Keratinocyte (primary cell): ENCODE measurements around the gene STAC2. TPM values are rescaled to one million over a fixed set of nuclear protein-coding genes. Genes with fewer than 3 reads are reported as not detected.
"Not testable (repeated sequence)": the region's sequence is repeated elsewhere in the genome, so short reads cannot be mapped to it uniquely, and the experiment has no call there.

Experiments
- DNase-seq: peaks from one replicate; pipeline ENCODE4 v3.0.0-alpha.2; 2011; ENCODE audit warnings: low read depth, missing footprints, low spot score
- FAIRE-seq: peaks from 2 replicates; lab custom pipeline; 2011; peaks lifted over from hg19 to GRCh38; lab: Jason Lieb, UNC
- H2AFZ ChIP-seq: 2 replicates; pipeline ENCODE4 v1.6.0; 2012; ENCODE audit warnings: low read length, control low read depth, inconsistent platforms; ENCODE audit not compliant: control insufficient read depth
- H3K27ac ChIP-seq: 2 replicates; pipeline ENCODE4 v1.5.1; 2011; ENCODE audit warnings: low read length; ENCODE audit not compliant: control insufficient read depth, insufficient read depth
- H3K27me3 ChIP-seq: 3 replicates; pipeline ENCODE4 v1.6.0; 2011; ENCODE audit warnings: low read length; ENCODE audit not compliant: control insufficient read depth, insufficient read depth; ENCODE audit errors: extremely low read depth
- H3K36me3 ChIP-seq, 2 experiments: 2 replicates in 1 of 2; 3 replicates in 1 of 2; pipeline ENCODE4 v1.5.1; 2011; ENCODE audit warnings: low read length in 2 of 2, mild to moderate bottlenecking in 1 of 2; ENCODE audit not compliant: control insufficient read depth in 2 of 2, insufficient read depth in 2 of 2; ENCODE audit errors: extremely low read depth in 1 of 2
- H3K4me1 ChIP-seq: 3 replicates; pipeline ENCODE4 v1.5.1; 2011; ENCODE audit warnings: low read length; ENCODE audit not compliant: control insufficient read depth, insufficient read depth; ENCODE audit errors: extremely low read depth
- H3K4me2 ChIP-seq: 3 replicates; pipeline ENCODE4 v1.6.0; 2011; ENCODE audit warnings: low read depth, low read length; ENCODE audit not compliant: control insufficient read depth, insufficient read depth; ENCODE audit errors: extremely low read depth
- H3K4me3 ChIP-seq, 3 experiments: fragments of 200-600 bp in 1 of 3; sonication (generic) in 1 of 3; 2 replicates in 2 of 3; 3 replicates in 1 of 3; pipeline ENCODE4 v1.5.1; 2011 to 2016; ENCODE audit warnings: low read length in 3 of 3, mild to moderate bottlenecking in 3 of 3, control low read depth in 2 of 3, inconsistent platforms in 1 of 3, low read depth in 1 of 3, mixed read lengths in 1 of 3, mixed run types in 1 of 3, moderate library complexity in 1 of 3; ENCODE audit not compliant: control insufficient read depth in 2 of 3, insufficient read depth in 2 of 3; ENCODE audit errors: extremely low read depth in 1 of 3
- H3K79me2 ChIP-seq: 2 replicates; pipeline ENCODE4 v1.6.0; 2012; ENCODE audit warnings: low read length; ENCODE audit not compliant: control insufficient read depth, insufficient read depth
- H3K9ac ChIP-seq: 3 replicates; pipeline ENCODE4 v1.6.0; 2011; ENCODE audit warnings: low read length; ENCODE audit not compliant: control insufficient read depth, insufficient read depth; ENCODE audit errors: extremely low read depth
- H3K9me1 ChIP-seq: 3 replicates; pipeline ENCODE4 v1.6.0; 2011; ENCODE audit warnings: low read length; ENCODE audit not compliant: control insufficient read depth, insufficient read depth; ENCODE audit errors: extremely low read depth
- H3K9me3 ChIP-seq: 2 replicates; pipeline ENCODE4 v1.5.1; 2012; ENCODE audit warnings: low read depth, low read length; ENCODE audit not compliant: control insufficient read depth
- H4K20me1 ChIP-seq: 3 replicates; pipeline ENCODE4 v1.6.0; 2011; ENCODE audit warnings: low read length; ENCODE audit not compliant: control insufficient read depth, insufficient read depth; ENCODE audit errors: extremely low read depth
- CTCF ChIP-seq, 3 experiments: IDR thresholded peaks in 1 of 3; conservative IDR thresholded peaks in 1 of 3; optimal IDR thresholded peaks in 1 of 3; 2 replicates in 2 of 3; 3 replicates in 1 of 3; pipeline versions ENCODE3 to v1.5.1; 2011; ENCODE audit warnings: low read length in 3 of 3, mild to moderate bottlenecking in 3 of 3, moderate library complexity in 2 of 3, control low read depth in 1 of 3, inconsistent platforms in 1 of 3; ENCODE audit not compliant: insufficient read depth in 2 of 3; ENCODE audit errors: extremely low read depth in 1 of 3
- EZH2 ChIP-seq: IDR thresholded peaks from one replicate; pipeline ENCODE4 v1.6.1; 2012; ENCODE audit warnings: inconsistent platforms, mild to moderate bottlenecking, low read length, moderate library complexity
- dilution Hi-C: fragments of 300-500 bp; cut with MboI; formaldehyde crosslinking; loops from one replicate; pipeline ENCODE4 v1.7.0; 2020; ENCODE audit warnings: low sequenced_read_pairs; ENCODE audit not compliant: extremely low pct_ligation_motif_present
- polyA plus RNA-seq, 5 experiments: library from polyadenylated mRNA; depleted of rRNA in 3 of 5; stranded (reverse) in 3 of 5; stranded (forward) in 1 of 5; unstranded in 1 of 5; fragments of >200 nt; gene quantifications; 1 replicate in 1 of 5; 2 replicates in 3 of 5; 3 replicates in 1 of 5; pipeline versions ENCODE4 v1.2.1 to v1.2.3, GENCODE V29; 2011 to 2012; ENCODE audit warnings: missing spikeins in 2 of 5, low read depth in 1 of 5, low replicate concordance in 1 of 5

The STAC2 gene
- polyA plus RNA-seq, 1 donor (not counting 4 experiments of a cell fraction or from before 2014, with no cell fraction given): not detected

DNA sequence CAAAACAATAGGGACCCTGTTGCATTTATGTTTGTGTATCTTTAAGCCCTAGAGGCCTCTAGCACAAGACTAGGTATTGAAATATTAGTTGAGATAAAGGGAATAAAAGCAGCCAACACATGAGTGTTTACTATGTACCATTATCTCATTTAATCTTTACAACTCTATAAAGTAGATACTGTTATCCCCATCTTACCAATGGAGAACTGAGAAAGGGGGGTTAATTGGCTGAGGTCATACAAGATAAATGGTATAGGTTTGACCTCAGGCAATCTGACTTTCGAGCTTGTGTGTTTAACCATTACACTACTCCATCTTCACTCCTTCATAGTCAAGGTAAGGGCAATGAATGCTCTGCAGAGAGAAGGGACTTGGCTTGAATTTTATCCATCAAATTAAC is 26.3 kb upstream of the STAC2 start:
- Histone ChIP-seq H3K27me3 (no peaks in the 10 kb centered on the region), H3K4me3 (no peak overlapping the region), H3K79me2 (no peaks in the 10 kb centered on the region), H3K4me2 (no peak overlapping the region), H2AFZ (no peak overlapping the region), H4K20me1 (no peaks in the 10 kb centered on the region), H3K9ac (no peak overlapping the region), H3K9me1 (no peaks in the 10 kb centered on the region), H3K27ac (no peak overlapping the region), H3K4me1 (no peaks in the 10 kb centered on the region), H3K9me3 (no peaks in the 10 kb centered on the region), H3K36me3 (peaks cover 0 to 2% of the 10 kb centered on the region in 2 experiments)
- dilution Hi-C loops: no loop called here
- DNase-seq (no peak), FAIRE-seq (no peak)
- TF ChIP-seq CTCF (optimal IDR thresholded peaks at IDR 0.05 in 1 of 3, IDR thresholded peaks at IDR 0.05 in 1 of 3, conservative IDR thresholded peaks at IDR 0.05 in 1 of 3; ENCODE audit: extremely low read depth in 1 of 3, insufficient read depth in 2 of 3, low read length in 3 of 3) (no peak), EZH2 (no peak)

DNA sequence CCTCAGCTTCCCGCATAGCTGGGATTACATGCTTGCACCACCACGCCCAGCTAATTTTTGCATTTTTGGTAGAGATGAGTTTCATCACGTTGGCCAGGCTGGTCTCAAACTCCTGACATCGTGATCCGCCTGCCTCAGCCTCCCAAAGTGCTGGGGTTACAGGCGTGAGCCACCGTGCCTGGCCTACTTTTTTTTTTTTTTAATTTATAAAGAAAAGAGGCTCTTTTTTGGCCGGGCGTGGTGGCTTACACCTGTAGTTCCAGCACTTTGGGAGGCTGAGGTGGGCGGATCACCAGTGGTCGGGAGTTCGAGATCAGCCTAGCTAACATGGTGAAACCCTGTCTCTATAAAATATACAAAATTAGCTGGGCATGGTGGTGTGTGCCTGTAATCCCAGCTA is 24.3 kb upstream of the STAC2 start:
- H3K79me2 ChIP-seq, H3K27ac ChIP-seq, H3K4me3 ChIP-seq, H4K20me1 ChIP-seq, H3K4me1 ChIP-seq, dilution Hi-C loops, H3K4me2 ChIP-seq, H3K9ac ChIP-seq, H2AFZ ChIP-seq, DNase-seq, H3K27me3 ChIP-seq, FAIRE-seq, H3K9me3 ChIP-seq, H3K9me1 ChIP-seq, H3K36me3 ChIP-seq: not testable (repeated sequence)

GRCh38 chr17:39246274-39246673 is 20.5 kb upstream of the STAC2 start:
- H3K36me3 ChIP-seq: peaks cover 0 to 2% of the 10 kb centered on the region in 2 experiments
- no peaks in the 10 kb centered on the region for H4K20me1 ChIP-seq
- TF ChIP-seq EZH2 (no peak), CTCF (optimal IDR thresholded peaks at IDR 0.05 in 1 of 3, IDR thresholded peaks at IDR 0.05 in 1 of 3, conservative IDR thresholded peaks at IDR 0.05 in 1 of 3; ENCODE audit: extremely low read depth in 1 of 3, insufficient read depth in 2 of 3, low read length in 3 of 3) (no peak)
- no peak overlapping the region for H3K27ac ChIP-seq
- dilution Hi-C loops: no loop called here
- no peak overlapping the region for H3K4me2 ChIP-seq
- no peak overlapping the region for H2AFZ ChIP-seq
- no peak for FAIRE-seq
- H3K4me1 ChIP-seq: peaks cover 3% of the 10 kb centered on the region
- H3K79me2 ChIP-seq: no peaks in the 10 kb centered on the region
- no peak for DNase-seq
- no peaks in the 10 kb centered on the region for H3K9me1 ChIP-seq
- H3K4me3 ChIP-seq: no peak overlapping the region
- no peak overlapping the region for H3K9ac ChIP-seq
- no peaks in the 10 kb centered on the region for H3K27me3 ChIP-seq
- H3K9me3 ChIP-seq: no peaks in the 10 kb centered on the region
